GM10266 (cell line): ENCODE measurements around the gene ALOX12B.
A peak's percentile ranks its signal among the peaks of the same experiment; 100 is the strongest.
"Not testable (repeated sequence)": the region's sequence is repeated elsewhere in the genome, so short reads cannot be mapped to it uniquely, and the experiment has no call there.

ENCODE experiments used
- DNase-seq: peaks from one replicate; pipeline ENCODE4 v3.0.0; 2012; ENCODE audit errors: extremely low spot score
- CTCF ChIP-seq: IDR thresholded peaks from 2 replicates; pipeline ENCODE4 v1.5.1; 2012; ENCODE audit warnings: mild to moderate bottlenecking, low read depth; ENCODE audit not compliant: control insufficient read depth, insufficient read depth; ENCODE audit errors: missing control alignments

The ALOX12B gene

GRCh38 chr17:8117367-8117979 lies 30.0 kb upstream of the ALOX12B start:
- no peak for TF ChIP-seq CTCF
- no peak for DNase-seq

GRCh38 chr17:8116776-8117175 lies 29.3 kb upstream of the ALOX12B start:
- TF ChIP-seq CTCF, result no peak
- no peak for DNase-seq

GRCh38 chr17:8110907-8111306 lies 23.4 kb upstream of the ALOX12B start:
- no peak for DNase-seq
- no peak for TF ChIP-seq CTCF

GRCh38 chr17:8110456-8110804 lies 22.9 kb upstream of the ALOX12B start:
- DNase-seq, result no peak
- TF ChIP-seq CTCF, result no peak

GRCh38 chr17:8109661-8110455 lies 22.3 kb upstream of the ALOX12B start:
- DNase-seq, result peak; percentile 88
- TF ChIP-seq CTCF, result peak; percentile 95

- no peak for TF ChIP-seq CTCF
- DNase-seq, result no peak
Measured at GRCh38 chr17:8108972-8109660, 21.6 kb upstream of the ALOX12B start.

- not testable (repeated sequence) for DNase-seq
Measured at GRCh38 chr17:8106980-8107379, 19.5 kb upstream of the ALOX12B start.
